ENCODE data around the gene MYBPC3.

GRCh38 chr11:47356998-47357329 lies 4.5 kb upstream of the MYBPC3 start:
- TF ChIP-seq POLR2AphosphoS5 (IDR thresholded peaks at IDR 0.05) = no peak
- TF ChIP-seq, protein P1, sequence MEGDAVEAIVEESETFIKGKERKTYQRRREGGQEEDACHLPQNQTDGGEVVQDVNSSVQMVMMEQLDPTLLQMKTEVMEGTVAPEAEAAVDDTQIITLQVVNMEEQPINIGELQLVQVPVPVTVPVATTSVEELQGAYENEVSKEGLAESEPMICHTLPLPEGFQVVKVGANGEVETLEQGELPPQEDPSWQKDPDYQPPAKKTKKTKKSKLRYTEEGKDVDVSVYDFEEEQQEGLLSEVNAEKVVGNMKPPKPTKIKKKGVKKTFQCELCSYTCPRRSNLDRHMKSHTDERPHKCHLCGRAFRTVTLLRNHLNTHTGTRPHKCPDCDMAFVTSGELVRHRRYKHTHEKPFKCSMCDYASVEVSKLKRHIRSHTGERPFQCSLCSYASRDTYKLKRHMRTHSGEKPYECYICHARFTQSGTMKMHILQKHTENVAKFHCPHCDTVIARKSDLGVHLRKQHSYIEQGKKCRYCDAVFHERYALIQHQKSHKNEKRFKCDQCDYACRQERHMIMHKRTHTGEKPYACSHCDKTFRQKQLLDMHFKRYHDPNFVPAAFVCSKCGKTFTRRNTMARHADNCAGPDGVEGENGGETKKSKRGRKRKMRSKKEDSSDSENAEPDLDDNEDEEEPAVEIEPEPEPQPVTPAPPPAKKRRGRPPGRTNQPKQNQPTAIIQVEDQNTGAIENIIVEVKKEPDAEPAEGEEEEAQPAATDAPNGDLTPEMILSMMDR (IDR thresholded peaks at IDR 0.05) = no peak
